Testis (tissue), 2 donors: ENCODE data around the gene CNN1.

Experiments
- POLR2A ChIP-seq: fragments of 450-650 bp; IDR thresholded peaks from one replicate; pipeline ENCODE4 v1.6.1; 2017; ENCODE audit warnings: antibody characterized with exemption, mild to moderate bottlenecking, moderate library complexity
- TF ChIP-seq, protein P1 (sequence below), 3 experiments: fragments of 450-650 bp in 2 of 3; fragments of 200-600 bp in 1 of 3; sonication (generic) in 1 of 3; IDR thresholded peaks; one replicate each; pipeline ENCODE4 v1.5.1; 2016 to 2019; ENCODE audit warnings: antibody characterized with exemption in 3 of 3, mild to moderate bottlenecking in 2 of 3, moderate library complexity in 1 of 3

DNA sequence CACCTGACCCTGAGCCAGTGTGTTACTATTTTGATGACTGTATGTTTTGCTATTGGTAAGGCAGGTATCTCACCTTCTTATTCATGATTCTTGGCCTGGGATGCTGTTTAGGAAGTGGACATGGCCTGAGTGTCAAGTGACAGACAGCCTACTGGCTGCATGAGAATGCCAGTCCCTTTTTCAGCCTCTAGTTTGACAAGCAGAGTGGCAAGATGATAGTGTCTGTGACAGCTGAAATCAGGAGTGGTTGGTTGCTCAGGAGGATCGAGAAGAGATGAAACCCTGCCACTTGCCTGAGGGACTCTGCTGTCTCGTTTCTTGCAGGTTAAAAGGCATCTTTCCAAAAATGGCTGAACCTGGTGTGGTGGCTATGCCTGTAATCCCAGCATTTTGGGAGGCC, 27.5 kb downstream of the CNN1 start:
- TF ChIP-seq, protein P1, sequence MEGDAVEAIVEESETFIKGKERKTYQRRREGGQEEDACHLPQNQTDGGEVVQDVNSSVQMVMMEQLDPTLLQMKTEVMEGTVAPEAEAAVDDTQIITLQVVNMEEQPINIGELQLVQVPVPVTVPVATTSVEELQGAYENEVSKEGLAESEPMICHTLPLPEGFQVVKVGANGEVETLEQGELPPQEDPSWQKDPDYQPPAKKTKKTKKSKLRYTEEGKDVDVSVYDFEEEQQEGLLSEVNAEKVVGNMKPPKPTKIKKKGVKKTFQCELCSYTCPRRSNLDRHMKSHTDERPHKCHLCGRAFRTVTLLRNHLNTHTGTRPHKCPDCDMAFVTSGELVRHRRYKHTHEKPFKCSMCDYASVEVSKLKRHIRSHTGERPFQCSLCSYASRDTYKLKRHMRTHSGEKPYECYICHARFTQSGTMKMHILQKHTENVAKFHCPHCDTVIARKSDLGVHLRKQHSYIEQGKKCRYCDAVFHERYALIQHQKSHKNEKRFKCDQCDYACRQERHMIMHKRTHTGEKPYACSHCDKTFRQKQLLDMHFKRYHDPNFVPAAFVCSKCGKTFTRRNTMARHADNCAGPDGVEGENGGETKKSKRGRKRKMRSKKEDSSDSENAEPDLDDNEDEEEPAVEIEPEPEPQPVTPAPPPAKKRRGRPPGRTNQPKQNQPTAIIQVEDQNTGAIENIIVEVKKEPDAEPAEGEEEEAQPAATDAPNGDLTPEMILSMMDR (IDR thresholded peaks at IDR 0.05): no peak
- no peak for TF ChIP-seq POLR2A
